GM18867 (cell line): Measurements from ENCODE around the gene S1PR5.
A peak's percentile ranks its signal among the peaks of the same experiment; 100 is the strongest.
"Not testable (repeated sequence)": the region's sequence is repeated elsewhere in the genome, so short reads cannot be mapped to it uniquely, and the experiment has no call there.

Experiments used
- ATAC-seq: cut with Tn5 transposase; IDR thresholded peaks from one replicate; pipeline ENCODE4 v1.9.1; 2021; ENCODE audit warnings: mild to moderate bottlenecking, moderate library complexity; ENCODE audit not compliant: unreplicated experiment

S1PR5 gene, protein sequence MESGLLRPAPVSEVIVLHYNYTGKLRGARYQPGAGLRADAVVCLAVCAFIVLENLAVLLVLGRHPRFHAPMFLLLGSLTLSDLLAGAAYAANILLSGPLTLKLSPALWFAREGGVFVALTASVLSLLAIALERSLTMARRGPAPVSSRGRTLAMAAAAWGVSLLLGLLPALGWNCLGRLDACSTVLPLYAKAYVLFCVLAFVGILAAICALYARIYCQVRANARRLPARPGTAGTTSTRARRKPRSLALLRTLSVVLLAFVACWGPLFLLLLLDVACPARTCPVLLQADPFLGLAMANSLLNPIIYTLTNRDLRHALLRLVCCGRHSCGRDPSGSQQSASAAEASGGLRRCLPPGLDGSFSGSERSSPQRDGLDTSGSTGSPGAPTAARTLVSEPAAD

DNA sequence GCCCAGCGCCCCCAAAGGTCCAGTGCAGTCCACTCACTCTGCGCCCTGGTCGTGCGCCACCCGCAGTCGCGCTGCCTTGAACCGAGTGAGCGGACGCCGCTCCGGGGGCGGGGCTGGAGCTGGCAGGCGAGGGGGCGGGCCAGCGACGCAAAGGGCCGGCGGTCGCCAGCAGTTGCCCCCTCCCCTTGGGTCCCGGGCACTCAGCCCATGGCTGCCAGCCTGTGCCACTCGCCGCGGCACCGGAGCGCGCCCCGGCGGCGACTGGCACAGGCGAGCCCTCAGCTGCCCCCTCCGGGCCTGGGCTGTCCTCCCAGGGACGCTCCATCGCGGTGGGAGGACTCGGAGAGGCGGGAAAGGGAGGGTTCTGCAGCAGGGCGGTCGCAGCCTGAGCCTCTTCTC, at the start of gene S1PR5:
TSS of gene S1PR5 (minus strand) at position 87 of the 399 bp plus-strand sequence. CDS start 2,436 bp downstream, outside the sequence.
- ATAC-seq = no peak

DNA sequence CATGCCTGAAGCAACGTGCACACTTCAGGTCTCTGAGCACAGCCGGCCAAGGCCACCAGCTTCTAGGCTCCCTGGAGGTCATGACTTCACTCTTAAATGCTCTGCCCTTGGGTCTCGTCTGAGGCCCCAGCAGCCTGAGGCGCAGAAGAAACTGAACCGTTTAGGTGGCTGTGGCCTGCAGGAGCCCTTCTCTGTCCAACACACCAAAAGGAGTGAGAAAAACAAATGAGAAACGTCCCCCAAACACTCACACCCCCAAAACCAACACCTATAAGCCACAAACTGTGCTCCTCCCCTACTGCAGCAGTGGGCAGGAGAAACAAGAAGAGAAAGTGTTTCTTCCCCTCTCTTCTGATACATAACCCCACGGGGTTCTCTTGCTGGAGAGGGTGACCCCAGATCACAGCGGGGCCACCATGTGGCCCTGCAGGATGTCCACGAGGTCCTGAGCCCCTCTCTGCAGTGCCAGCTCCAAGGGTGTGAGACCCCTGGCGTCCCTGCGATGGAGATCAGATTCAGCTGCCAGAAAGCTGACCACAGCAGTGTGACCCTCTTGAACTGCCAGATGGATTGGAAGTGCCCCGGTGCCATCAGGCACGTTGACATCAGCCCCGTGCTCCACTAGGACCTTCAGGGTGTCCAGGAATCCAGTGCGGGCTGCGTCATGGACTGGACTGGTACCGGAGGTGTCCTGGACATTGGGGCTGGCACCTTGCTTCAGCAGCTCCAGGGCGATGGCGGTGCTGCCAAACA, 49.6 kb upstream of the S1PR5 start:
- peak; percentile 25 for ATAC-seq

DNA sequence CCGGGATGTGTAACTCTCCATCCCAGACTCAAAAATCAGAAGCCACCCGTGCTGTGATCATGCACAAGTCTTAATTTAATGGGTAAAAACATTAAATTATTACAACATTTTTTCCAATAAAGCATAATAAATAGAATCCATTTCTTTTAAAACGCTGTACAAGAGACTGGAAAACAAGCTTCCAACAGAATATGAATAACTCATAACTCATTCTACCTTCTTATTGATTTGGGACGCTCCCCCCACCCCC, 49.1 kb upstream of the S1PR5 start:
- no peak for ATAC-seq

DNA sequence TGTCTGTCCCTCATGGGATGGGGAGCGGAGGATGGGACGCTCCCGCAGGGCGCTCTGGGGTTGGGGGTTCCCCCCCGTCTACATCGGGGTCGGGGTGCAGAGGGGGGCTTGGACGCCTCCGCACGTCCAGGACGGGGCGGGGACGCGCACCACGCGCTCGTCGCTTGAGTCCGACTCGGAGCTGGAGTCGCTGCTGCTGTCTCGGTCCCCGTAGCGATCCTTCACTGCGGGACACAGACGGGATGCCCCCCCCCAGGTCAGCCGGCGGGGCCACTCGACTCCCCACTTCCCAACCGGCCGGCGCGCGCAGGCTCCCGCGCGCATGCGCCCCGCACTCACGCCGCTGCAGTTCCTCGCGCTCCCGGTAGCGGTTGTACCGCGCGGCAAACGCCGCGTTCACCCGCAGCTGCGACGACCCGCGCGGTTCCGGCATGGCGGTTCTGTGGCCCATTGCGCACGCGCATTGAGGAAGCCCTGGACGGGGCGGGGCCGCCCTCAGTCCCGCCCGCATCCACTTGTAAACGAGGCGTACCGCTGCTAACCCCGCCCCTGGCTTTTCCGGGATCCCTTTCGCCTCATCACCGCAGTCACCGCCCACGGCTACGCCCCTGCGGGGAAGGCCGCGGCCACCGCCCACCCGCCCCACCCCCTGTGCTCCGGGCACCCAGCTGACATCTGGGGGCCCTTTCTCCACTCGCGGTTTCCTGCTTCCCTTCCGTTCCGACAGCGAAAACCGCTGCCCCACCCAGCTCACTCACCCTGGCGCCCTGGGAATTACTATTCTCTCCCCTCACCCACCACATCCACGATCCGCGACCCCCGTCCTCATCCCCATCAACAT, 48.5 kb upstream of the S1PR5 start, which contains the start of gene KRI1:
TSS of gene KRI1 (minus strand) at position 444 of the 841 bp plus-strand sequence. CDS start at position 433, 11 bp downstream.
- ATAC-seq = peak; percentile 52

DNA sequence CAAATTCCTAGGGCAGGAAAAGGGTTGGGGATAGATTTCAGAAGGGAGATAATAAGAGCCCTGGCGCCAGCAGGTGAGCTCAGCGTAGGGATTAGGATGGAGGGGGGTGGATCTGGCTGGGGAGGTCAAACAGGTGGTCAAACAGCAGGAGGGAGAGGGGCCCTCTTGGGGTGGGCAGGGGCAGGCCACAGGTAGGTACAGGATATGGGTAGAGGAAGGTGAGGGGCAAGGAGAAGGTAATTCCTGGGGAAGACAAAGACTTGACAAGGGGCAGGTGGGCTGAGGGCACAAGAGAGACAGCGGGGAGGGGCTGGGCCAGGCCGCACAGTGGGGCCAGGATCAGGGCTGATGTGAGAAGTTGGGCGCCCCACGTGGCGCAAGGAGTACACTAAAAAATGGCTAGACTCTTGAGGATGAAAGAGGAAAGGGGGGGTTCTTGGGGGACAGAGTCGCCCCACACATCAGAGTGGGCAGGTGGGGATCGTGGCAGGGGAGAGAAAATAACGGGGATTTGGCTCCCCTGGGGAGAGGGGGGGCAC, 47.9 kb upstream of the S1PR5 start:
- no peak for ATAC-seq

DNA sequence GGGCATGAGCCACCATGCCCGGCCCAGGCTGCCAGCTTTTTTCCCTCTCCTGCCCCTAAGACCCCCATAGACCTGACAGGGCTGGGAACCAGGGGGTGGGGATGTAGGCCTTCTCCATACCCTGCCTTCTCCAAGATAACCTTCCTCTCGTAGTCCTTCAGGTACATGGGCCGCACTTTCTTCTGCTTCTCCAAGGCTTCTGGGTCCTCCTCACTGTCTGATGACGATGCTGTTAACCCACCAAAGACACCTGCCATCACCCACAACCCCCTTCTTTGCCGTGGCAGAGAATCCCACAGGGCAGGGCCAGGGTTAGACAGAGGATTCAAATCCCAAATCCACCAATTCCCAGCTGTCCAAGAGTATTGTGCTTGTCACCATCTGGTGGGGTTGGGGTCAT, 45.4 kb upstream of the S1PR5 start:
- ATAC-seq = no peak

DNA sequence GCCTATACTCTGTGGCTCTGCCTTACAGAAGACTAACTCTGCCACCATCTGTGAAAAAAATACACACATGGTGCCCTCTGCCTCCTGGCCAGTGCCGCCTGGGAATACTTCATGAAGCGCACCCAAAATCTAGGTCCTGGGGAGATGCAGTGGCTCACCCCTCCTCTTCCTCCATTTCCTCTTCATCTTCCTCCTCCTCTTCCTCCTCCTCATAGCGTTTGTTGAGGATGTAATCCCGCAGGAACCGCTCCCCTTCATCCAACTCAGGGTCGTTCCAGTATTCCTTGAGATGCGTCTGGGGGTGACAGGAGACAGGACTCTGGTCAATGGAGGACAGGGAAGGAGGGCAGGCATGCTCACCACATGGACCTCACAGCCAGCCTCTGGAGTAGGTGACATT, 42.9 kb upstream of the S1PR5 start:
- ATAC-seq = no peak

DNA sequence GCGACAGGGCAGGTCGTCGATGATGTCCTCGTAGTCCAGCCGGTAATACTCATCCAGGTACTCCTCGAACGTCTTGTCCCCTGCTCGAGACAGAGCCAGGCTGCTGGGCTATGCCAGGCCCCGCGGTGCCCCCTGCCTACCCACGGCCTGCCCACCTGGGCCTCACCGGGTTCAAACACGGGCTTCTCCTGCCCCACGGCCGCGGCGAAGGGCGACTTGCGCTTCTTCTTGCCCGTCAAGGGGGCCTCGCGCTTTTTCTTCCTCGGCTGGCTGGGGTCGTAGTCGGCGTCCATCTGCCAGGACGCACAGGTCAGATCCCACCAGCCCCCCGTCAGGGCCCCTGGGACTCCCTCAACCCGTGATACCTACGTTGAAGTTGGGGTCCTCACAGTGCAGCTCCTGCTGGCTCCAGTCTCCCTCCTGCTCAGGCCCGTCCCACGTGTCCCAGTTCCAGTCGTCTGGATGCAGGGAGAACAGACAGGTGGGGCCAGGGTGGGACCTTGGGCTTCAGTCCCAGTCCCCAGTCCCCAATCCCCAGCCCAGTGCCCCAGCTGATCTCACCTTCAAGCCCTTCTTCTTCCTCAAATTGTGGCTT, 40.5 kb upstream of the S1PR5 start:
- ATAC-seq = no peak

DNA sequence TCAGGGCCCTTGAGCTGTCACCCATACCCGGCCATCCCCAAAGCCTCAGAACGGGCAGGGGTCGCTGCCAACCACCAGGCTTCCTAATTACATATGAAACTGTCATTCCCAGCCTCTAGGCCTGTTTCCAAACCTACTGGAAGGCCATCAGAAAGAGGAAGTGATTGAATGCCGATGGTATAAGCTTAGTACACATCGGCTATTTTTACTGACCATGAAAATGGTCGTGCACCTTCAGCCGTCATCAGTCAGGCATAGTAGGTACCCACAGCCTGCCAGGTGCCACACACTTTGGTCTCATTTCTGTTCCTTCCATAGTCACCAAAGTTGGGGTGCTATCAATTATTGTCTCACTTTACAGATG, 38.3 kb upstream of the S1PR5 start:
- no peak for ATAC-seq

DNA sequence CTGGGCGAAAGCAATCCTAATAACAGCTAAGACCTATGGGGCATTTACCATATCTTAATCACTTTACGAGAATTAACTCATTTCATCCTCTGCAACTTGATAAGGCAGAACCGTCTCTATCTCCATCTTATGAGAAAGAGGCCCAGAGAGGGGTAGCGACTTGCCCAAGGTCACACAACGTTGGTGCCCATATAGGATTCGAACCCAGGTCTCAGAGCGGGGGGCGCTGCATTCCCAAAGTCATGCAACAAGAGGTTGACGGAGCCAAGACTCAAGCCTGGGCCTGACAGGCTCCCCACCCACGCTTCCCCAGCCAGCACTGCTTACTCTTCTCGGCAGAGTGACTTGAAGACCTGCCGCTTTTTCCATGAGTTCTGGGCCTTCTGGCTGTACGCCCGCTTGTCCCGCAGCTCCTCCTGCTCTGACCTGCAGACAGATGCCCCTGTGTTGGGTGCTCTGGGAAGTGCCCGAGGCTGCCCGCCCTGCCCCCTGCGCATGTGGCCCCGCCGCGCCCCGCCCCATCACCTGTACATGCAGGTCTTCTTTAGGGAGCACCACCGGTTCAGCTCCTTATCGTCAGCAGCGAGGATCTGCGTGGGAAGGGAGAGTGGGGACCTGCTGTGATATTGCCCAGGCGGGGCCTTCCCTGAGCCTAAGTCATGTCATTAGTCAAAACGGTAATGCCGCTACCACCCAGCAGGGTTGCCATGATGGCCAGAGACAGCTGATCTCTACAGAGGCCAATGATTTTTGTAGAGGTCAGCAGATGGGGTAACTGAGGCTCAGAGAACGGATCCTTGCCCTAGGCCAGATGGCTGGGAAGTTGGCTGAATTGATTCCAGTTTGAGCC, 37.7 kb upstream of the S1PR5 start:
- no peak for ATAC-seq

DNA sequence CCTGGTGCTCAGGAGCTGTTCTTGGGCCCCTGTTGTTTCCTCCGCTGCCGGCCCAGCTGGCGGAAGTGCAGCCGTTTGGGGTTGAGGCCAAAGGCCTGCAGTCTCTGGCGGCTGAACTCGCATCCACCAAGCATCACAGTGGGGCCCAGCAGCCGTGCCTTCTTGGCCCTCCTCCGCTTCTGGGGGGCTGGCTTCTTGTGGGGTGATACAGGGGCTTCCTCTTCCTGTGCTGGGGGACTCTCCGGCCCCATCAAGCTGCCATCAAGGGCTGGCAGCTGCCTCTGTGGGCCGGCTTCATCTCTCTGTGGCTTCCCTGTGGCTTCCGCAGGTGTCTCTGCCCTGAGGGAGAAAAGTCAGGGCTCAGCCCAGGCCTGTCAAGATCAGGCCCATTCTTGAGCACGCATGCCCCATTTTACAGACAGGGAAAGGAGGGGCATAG, 36.7 kb upstream of the S1PR5 start:
- no peak for ATAC-seq

DNA sequence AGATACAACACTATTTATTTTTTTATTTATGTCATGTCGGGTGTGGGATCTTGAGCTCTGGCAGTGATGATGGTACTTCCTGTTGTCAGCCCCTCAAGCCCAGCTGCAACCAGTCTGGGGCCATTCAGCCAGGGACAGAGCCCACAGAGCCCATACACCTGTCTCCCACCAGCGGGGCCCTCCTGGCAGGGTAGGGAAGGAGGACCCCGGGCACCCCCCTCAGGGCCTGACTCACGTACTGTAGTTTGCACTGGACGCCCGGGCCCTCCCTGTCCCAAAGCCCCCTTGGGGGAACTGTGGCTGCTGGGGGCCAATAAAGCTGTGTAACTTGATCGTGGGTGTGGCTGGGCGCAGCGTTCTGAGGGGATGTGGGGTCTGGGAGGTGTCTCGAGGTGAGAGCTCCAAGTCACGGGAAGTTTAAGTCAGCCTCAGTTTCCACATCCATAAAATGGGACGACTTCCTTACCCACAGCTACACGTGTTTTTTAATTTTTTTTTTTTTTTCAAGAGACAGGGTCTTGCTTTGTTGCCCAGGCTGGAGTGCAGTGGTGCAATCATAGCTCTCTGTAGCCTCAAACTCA, 35.9 kb upstream of the S1PR5 start:
- ATAC-seq = no peak

DNA sequence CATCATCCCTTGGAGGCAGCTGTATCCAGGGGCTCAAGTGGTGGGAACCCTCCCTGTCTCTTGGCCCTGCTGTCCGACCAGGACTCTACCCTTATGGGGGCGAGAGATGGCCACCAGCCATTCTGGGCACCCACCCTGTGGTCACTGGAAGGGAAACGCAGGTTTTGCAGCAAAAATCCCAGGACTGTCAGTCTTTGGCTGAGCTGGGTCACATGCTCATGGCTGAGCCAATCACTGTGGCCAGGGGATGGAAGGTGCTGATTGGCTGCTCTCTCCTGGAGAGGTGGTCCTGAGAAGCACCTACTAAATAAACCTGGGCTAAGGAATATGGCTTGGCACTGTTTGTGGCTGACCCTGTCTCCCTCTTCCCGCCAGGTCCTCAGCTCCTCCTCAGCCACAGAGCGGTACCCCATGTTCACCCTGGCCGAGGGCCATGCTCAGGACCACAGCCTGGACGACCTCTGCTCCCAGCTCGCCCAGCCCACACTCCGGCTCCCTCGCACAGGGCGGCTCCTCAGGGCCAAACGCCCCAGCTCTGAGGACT, 35.3 kb upstream of the S1PR5 start:
- ATAC-seq = no peak

DNA sequence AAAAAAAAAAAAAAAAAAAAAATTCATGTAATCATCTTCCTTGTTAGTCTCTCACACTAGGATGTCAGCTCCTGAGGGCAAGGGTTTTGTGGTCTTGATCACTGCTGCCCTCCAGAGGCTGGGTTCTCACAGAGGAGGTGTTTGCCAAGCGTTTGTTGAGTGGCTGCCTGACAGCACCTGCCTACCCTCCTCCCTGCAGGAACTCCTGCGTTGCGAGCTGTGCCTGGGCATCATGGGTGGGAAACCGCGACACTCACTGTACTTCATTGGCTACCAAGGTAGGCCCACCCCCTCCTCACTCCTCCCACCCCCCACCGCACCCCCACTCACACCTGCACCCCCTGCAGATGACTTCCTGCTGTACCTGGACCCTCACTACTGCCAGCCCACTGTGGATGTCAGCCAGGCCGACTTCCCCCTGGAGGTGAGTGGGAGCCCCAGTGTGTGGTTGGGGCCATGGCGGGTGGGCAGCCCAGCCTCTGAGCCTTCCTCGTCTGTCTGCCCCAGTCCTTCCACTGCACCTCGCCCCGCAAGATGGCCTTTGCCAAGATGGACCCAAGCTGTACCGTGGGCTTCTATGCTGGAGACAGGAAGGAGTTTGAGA, 34.6 kb upstream of the S1PR5 start:
- no peak for ATAC-seq

DNA sequence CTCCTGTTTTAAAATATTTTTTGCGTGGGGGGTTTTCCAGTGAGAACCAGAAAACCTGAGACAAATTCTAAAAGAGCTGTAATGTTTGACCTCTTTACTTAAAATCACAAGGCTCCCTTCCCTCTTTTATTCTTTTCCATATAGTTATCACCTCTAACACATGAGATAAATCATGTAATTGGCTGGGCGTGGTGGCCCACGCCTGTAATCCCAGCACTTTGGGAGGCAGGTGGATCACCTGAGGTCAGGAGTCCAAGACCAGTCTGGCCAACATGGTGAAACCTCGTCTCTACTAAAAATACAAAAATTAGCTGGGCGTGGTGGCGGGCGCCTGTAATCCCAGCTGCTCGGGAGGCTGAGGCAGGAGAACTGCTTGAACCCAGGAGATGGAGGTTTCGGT, 33.8 kb upstream of the S1PR5 start:
- ATAC-seq = not testable (repeated sequence)

DNA sequence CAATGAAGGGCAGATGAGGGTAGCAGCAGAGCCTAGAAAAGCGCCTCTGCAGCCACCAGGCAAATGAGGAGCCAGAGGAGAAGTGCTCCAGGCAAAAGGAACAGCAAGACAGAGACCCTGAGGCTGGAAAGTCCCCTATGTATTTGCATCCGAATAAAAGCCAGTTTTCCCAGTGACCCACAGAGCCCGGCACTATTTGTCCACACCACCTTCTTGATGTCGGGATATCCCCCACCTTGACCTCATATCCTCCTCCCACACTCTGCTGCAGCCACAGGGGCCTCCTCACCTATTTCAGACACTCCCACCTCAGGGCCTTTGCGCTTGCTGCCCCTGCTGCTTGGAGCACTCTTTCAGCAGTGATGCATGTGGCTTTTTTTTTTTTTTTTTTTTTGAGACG, 33.1 kb upstream of the S1PR5 start:
- ATAC-seq = no peak

DNA sequence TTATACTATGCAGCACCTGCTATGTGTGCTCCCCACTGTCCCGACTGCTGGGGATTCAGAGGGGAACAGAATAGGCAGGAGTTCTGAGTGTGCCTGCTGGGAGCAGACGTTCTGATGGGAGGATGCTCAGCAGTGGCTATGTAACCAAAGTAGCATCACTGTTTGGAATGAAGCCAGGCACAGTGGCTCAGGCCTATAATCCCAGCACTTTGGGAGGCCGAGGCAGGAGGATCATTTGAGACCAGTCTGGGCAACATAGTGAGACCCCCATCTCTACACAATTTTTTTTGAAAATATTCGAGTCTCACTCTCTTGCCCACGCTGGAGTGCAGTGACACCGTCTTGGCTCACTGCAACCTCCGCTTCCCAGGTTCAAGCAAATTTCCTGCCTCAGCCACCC, 32.5 kb upstream of the S1PR5 start:
- ATAC-seq = no peak

DNA sequence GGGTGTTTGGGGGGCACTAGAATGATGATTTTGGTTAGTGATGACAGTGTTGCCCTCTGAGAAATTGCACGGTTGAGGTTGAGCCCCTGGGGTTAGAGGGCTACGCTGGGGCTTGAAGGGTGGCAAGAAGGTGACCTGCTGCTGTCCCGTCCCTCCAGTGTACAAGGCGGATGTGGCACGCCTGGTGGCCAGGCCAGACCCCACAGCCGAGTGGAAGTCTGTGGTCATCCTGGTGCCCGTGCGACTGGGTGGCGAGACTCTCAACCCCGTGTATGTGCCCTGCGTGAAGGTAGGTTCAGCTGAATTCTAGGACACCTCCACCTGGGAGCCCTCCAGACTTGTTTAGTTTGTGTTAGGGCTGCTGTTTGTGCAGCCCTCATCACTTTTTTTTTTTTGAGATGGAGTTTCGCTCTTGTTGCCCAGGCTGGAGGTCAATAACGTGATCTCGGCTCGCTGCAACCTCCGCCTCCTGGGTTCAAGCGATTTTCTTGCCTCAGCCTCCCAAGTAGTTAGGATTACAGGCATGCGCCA, 31.6 kb upstream of the S1PR5 start:
- ATAC-seq = no peak

DNA sequence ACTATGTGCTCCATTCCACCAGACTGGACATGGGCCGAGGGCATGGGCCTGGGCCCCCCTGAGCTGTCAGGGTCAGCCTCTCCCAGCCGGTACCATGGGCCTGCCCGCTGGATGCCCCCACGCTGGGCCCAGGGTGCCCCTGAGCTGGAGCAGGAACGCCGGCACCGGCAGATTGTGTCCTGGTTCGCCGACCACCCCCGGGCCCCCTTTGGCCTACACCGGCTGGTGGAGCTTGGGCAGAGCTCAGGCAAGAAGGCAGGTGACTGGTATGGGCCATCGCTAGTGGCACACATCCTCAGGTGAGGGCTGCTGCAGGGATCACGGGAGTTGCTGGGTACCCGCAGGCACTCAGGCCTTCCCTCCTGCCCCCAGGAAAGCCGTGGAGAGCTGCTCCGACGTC, 29.6 kb upstream of the S1PR5 start:
- ATAC-seq = no peak
